ENCODE data around the gene ADAMTS8.

Gene ADAMTS8

GRCh38 chr11:130462931-130463330 is 34.5 kb upstream of the ADAMTS8 start:
- DNase-seq (ENCODE audit: low read depth, low spot score), result no peak

DNA sequence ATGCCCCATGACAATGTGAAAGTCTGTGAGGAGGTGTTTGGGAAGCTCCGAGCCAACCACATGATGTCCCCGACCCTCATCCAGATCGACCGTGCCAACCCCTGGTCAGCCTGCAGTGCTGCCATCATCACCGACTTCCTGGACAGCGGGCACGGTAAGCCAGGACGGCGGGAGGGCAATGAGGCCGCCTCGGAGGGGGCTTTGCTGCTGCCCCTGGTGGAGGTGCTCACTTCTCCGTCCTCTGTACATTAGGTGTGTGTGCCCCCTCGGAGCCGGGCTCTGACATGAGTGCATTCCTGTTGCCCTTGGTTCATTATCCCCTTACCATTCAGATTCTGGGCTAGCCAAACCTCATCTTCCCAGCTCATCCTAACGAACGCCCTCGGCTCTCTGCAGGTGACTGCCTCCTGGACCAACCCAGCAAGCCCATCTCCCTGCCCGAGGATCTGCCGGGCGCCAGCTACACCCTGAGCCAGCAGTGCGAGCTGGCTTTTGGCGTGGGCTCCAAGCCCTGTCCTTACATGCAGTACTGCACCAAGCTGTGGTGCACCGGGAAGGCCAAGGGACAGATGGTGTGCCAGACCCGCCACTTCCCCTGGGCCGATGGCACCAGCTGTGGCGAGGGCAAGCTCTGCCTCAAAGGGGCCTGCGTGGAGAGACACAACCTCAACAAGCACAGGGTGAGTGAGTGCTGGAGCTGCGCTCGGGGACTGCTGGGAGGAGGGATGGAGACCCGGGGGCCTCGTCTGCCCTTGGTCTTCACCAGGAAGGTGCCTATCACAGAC is 33.9 kb upstream of the ADAMTS8 start:
- no peak for DNase-seq (ENCODE audit: low read depth, low spot score)

DNA sequence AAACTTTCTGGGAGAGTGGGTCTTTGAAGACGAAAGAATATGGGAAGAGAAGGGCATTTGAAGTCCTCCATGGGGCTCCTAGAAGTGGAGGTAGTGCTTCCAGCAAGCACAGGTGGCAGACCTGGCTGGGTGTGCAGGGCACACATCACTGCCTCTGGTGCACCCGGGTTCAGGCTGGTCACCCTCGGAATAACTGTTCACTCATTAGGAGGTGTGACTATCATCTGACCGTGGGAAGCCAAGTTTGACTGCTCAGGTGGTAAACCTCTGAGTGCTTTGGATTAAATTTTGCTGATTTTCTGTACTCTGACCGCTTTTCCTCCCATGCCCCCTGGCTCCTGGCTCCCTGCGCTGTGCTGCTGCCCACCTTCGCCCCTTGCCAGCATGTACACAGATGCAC is 31.1 kb upstream of the ADAMTS8 start:
- no peak for DNase-seq (ENCODE audit: low read depth, low spot score)

- no peak for DNase-seq (ENCODE audit: low read depth, low spot score)
These were observed 30.0 kb upstream of the ADAMTS8 start for GRCh38 chr11:130458410-130458729.

GRCh38 chr11:130457623-130458409 is 29.4 kb upstream of the ADAMTS8 start:
- DNase-seq (ENCODE audit: low read depth, low spot score), result no peak

- no peak for DNase-seq (ENCODE audit: low read depth, low spot score)
These were observed 27.9 kb upstream of the ADAMTS8 start for GRCh38 chr11:130456286-130456685.

- no peak for DNase-seq (ENCODE audit: low read depth, low spot score)
These were observed 27.2 kb upstream of the ADAMTS8 start for GRCh38 chr11:130455483-130456127.

GRCh38 chr11:130454491-130455252 is 26.3 kb upstream of the ADAMTS8 start:
- DNase-seq (ENCODE audit: low read depth, low spot score), result no peak

- DNase-seq (ENCODE audit: low read depth, low spot score), result no peak
These were observed 24.5 kb upstream of the ADAMTS8 start for GRCh38 chr11:130452940-130453339.

DNA sequence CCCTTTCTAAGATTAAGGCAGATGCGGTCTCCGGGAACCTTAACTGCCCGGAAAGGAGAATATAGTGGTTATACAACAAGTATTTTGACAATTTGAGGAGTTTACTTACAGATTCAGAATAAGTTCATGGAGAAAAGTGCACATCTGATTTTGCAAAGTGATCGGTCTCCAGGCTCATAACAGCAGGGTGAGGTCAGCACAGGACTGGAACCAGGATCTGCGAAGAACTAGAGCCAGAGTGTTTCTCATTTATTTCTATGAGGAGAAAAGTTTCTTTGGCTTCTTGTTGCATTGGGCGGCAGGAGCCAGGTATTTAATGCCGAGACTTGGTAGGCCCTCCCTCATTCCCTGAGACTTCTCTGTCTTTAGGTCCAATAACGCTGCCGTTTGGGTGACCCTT is 23.8 kb upstream of the ADAMTS8 start:
- DNase-seq (ENCODE audit: low read depth, low spot score), result no peak

DNA sequence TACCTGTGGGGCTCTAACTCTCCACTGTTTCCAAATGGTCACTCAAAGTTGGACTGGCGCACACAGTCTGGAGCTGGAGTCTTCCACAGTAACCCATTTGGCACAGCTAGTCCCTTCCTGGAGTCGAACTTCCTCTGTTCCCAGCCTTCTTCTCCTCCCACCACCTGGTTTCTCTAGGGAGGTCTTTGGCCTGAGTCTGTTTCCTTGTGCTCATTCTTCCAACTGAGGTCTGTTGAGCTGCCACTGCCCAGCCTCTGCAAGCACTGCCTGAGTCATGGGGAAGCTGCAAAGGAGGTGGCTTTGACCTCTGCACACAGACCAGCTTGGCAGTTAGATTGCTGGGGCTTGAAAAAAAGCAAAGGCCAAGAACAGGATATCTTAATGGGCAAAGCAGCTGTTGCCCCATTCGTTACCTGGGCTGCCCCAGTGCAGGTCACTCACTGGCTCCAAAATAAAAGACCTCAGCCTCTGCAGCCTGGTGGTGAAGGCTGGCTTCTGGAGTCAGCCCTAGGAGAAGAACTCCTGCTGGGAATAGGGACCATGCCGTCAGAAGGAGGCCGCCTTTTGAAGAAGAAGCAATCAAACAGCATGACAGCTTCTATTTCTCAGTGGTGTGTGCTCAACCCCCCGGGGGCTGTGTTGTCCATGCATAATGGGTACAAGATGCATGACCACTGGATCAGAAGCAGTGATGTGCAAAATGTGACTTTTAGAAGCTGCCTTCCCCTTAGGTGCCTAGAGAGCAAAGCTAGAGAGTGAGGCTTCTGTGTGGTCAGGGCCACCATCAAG is 23.0 kb upstream of the ADAMTS8 start:
- DNase-seq (ENCODE audit: low read depth, low spot score), result no peak

GRCh38 chr11:130449996-130450769 is 21.8 kb upstream of the ADAMTS8 start:
- peak; percentile 79 for DNase-seq (ENCODE audit: low read depth, low spot score)

DNA sequence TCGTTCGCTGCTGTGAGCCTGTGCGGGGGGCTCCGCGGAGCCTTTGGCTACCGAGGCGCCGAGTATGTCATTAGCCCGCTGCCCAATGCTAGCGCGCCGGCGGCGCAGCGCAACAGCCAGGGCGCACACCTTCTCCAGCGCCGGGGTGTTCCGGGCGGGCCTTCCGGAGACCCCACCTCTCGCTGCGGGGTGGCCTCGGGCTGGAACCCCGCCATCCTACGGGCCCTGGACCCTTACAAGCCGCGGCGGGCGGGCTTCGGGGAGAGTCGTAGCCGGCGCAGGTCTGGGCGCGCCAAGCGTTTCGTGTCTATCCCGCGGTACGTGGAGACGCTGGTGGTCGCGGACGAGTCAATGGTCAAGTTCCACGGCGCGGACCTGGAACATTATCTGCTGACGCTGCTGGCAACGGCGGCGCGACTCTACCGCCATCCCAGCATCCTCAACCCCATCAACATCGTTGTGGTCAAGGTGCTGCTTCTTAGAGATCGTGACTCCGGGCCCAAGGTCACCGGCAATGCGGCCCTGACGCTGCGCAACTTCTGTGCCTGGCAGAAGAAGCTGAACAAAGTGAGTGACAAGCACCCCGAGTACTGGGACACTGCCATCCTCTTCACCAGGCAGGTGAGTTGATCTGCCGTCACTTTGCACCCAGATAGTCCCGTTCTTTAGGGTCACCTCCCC is 21.0 kb upstream of the ADAMTS8 start:
- DNase-seq (ENCODE audit: low read depth, low spot score), result no peak

DNA sequence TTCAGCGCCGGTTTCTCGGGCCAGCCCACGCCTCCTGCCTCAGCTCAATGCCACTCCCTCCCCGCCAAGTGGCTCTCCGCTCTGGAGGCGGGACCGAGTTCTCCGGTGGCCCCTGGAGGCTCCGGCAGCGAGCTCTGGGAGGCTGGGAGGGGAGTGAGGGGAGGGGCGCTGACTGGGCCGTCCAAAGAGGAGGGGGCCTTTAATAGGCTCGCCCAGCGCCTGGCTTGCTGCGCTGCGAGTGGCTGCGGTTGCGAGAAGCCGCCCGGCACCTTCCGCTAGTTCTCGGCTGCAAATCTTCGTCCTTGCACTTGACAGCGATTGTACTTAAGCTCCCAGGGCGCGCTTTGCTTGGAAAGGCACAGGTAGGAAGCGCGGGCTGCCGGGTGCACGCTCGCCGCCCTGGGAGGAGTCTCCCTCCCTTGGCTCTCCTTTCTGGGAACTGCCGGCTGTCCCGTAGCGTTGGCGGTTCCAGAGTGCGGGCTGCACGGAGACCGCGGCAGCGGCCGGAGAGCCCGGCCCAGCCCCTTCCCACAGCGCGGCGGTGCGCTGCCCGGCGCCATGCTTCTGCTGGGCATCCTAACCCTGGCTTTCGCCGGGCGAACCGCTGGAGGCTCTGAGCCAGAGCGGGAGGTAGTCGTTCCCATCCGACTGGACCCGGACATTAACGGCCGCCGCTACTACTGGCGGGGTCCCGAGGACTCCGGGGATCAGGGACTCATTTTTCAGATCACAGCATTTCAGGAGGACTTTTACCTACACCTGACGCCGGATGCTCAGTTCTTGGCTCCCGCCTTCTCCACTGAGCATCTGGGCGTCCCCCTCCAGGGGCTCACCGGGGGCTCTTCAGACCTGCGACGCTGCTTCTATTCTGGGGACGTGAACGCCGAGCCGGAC is 20.3 kb upstream of the ADAMTS8 start, which contains the start of gene ADAMTS15:
Gene ADAMTS15 (plus strand): TSS at position 230 of the 894 bp plus-strand sequence. CDS start 329 bp downstream, at position 559.
- DNase-seq (ENCODE audit: low read depth, low spot score), result peak; percentile 88

DNA sequence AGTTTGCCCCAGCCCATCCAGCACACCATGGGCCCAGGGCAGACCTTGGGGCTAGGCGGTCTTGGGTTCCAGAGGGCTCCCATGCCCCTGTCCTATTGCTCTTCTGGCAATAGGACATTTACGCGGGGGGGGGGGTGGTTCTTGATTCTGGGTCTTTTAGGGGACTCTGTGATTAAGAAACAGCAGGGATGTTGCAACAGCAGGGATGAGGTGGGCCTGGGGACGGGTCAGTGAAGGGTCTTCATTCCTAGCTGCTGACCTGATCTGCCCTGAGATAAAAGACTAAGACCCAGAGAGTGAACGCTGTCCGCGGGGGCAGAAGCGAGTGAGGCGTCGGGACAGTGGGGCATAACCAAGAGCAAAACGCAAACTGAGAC is 19.6 kb upstream of the ADAMTS8 start:
- DNase-seq (ENCODE audit: low read depth, low spot score), result no peak

DNA sequence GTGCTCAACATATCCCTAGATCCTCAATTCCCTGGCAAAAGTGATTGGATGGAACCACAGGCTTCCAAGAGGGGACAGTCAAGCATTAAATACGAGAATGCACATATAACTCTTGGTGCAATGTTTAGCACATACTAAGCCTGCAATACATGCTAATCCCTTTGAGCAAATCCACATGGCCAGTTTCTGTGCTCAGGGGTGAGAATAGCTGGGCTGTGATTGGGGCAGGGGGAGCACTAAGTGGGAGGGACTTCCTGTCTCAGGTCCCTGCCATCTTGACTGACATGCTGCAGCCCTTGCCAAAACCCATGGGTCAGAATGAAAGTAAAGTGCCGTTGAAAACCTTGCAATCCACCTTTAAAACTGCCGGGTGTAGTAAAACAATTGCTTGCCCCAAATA is 17.4 kb upstream of the ADAMTS8 start:
- DNase-seq (ENCODE audit: low read depth, low spot score), result no peak

DNA sequence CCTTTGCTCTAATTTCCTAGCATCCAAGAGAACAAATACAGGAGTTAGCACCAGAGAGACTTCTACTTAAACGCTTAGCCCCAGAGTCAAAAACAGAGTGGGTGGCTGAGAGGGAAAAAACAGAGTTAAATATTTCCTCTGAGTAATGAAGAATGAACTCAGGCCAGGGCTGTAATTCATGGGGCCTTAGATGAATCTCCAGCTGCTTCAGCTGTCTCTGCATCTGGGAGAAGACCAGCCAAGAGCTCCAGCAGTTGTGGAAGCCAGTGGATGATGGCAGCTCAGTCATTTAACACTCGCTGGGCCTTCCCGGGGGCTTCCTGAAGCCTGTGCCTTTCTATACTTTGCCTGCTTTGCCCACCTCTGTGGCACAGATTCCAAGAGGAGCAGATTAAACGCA is 14.3 kb upstream of the ADAMTS8 start:
- DNase-seq (ENCODE audit: low read depth, low spot score), result no peak

GRCh38 chr11:130441719-130442118 is 13.3 kb upstream of the ADAMTS8 start:
- DNase-seq (ENCODE audit: low read depth, low spot score), result no peak

GRCh38 chr11:130439876-130440275 is 11.5 kb upstream of the ADAMTS8 start:
- DNase-seq (ENCODE audit: low read depth, low spot score), result no peak
